OCI-LY3 (cell line): ENCODE data around the gene GRAMD4.

Source experiments
- EZH2phosphoT487 ChIP-seq: fragments of 200-600 bp; shearing (Covaris generic); IDR thresholded peaks from 2 replicates; pipeline ENCODE4 v1.6.1; 2018; ENCODE audit warnings: antibody characterized with exemption, mixed run types, low read depth
- TF ChIP-seq, protein P1 (sequence below): fragments of 200-600, 300-600 bp; sonication (generic); IDR thresholded peaks from 2 replicates; pipeline ENCODE4 v1.5.1; 2014; ENCODE audit warnings: antibody characterized with exemption, low read length, low read depth

DNA sequence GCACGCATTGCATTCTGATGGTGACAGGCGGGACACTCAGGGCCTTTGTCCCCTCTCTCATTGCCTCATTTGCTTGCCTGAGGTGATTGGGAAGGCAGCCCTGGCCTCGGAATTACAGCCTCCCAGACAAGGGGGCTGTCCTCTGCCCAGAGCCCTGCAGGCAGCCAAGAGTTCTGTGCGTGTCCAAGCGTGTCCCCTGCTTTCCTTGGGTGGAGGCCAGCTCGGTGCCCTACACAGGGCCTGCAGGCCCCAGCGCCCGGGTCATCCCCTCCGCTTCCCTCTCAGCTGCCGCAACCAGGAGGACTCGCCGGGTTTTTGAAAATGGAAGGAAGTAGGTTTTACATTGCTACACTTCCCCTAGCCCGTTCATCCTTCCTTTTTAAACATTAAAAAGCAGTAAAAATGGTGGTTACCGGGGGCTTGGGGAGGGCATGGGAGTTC lies 1.9 kb downstream of the GRAMD4 start:
- TF ChIP-seq, protein P1, sequence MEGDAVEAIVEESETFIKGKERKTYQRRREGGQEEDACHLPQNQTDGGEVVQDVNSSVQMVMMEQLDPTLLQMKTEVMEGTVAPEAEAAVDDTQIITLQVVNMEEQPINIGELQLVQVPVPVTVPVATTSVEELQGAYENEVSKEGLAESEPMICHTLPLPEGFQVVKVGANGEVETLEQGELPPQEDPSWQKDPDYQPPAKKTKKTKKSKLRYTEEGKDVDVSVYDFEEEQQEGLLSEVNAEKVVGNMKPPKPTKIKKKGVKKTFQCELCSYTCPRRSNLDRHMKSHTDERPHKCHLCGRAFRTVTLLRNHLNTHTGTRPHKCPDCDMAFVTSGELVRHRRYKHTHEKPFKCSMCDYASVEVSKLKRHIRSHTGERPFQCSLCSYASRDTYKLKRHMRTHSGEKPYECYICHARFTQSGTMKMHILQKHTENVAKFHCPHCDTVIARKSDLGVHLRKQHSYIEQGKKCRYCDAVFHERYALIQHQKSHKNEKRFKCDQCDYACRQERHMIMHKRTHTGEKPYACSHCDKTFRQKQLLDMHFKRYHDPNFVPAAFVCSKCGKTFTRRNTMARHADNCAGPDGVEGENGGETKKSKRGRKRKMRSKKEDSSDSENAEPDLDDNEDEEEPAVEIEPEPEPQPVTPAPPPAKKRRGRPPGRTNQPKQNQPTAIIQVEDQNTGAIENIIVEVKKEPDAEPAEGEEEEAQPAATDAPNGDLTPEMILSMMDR: no peak
- TF ChIP-seq EZH2phosphoT487: no peak
